GM18511 (cell line): ENCODE measurements around the gene NTM.
"Not testable (repeated sequence)": the region's sequence is repeated elsewhere in the genome, so short reads cannot be mapped to it uniquely, and the experiment has no call there.

ENCODE experiments used
- ATAC-seq: cut with Tn5 transposase; IDR thresholded peaks from one replicate; pipeline ENCODE4 v1.9.1; 2021; ENCODE audit warnings: mild to moderate bottlenecking, moderate library complexity; ENCODE audit not compliant: unreplicated experiment

NTM gene

GRCh38 chr11:132310390-132311375 lies 940.3 kb downstream of the NTM start:
- ATAC-seq = no peak

GRCh38 chr11:132311703-132312102 lies 941.3 kb downstream of the NTM start:
- ATAC-seq = no peak

DNA sequence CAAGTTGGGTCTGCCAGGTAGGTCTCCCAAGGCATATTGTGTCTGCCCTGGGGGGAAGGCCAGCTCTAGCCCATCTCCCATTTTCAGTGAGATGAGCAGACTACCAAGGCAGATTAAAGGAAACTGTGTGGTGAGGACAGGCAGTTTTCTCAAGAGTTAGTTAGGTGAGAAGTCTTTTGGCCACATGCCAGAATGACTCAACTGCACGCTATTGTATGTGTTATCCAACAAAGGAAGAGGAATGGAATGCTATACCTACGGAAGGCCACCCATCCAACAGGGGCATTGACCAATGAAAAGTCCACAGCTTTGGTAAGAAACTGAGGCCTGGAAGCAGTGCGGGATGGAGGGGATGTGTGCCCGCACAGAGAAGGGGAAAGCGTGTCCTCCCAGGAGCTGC lies 941.7 kb downstream of the NTM start:
- ATAC-seq = no peak

DNA sequence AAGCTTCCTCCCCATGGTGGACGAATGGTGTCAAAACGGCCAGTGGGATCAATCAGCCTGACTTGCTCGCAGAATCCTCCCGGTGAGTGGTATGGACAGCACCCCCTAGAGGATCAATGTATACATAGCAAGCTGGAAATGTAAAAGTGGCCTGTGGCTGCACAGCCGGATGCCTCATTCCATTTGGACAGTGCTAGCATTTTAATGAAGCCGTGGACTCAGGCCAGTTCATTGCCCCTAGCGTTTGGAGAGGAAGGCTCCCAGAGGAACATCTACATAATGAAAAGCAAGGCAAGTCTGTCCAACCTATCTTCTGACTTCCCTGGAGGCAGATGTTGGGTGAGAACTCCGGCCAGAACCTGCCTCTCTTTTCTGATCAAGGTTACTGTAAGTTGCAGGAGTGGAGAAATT lies 942.3 kb downstream of the NTM start:
- ATAC-seq = no peak

GRCh38 chr11:132314911-132315455 lies 944.6 kb downstream of the NTM start:
- no peak for ATAC-seq

- no peak for ATAC-seq
Measured at GRCh38 chr11:132315696-132316095, 945.3 kb downstream of the NTM start.

GRCh38 chr11:132318421-132319157 lies 948.2 kb downstream of the NTM start:
- ATAC-seq = no peak

GRCh38 chr11:132319419-132319818 lies 949.0 kb downstream of the NTM start:
- ATAC-seq = not testable (repeated sequence)

- no peak for ATAC-seq
Measured at GRCh38 chr11:132330515-132330914, 960.1 kb downstream of the NTM start.

- no peak for ATAC-seq
Measured at GRCh38 chr11:132332521-132332920, 962.1 kb downstream of the NTM start.

DNA sequence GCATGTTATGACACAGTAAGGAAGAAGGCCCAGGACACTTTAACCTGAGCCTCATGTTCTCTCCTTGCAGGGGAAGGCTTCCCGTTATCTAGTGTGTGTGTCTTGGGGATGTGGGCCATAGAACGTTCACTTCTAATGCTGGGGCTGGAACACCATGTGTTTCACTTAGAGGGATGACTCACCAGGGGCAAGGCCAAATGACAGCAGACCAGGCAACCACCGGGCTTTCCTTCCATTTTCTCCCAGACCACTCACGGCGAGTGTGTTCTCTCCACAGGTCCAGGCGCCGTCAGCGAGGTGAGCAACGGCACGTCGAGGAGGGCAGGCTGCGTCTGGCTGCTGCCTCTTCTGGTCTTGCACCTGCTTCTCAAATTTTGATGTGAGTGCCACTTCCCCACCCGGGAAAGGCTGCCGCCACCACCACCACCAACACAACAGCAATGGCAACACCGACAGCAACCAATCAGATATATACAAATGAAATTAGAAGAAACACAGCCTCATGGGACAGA lies 964.4 kb downstream of the NTM start:
- ATAC-seq = no peak

GRCh38 chr11:132335311-132335710 lies 964.9 kb downstream of the NTM start:
- ATAC-seq = no peak

GRCh38 chr11:132336781-132337535 lies 966.5 kb downstream of the NTM start:
- no peak for ATAC-seq

DNA sequence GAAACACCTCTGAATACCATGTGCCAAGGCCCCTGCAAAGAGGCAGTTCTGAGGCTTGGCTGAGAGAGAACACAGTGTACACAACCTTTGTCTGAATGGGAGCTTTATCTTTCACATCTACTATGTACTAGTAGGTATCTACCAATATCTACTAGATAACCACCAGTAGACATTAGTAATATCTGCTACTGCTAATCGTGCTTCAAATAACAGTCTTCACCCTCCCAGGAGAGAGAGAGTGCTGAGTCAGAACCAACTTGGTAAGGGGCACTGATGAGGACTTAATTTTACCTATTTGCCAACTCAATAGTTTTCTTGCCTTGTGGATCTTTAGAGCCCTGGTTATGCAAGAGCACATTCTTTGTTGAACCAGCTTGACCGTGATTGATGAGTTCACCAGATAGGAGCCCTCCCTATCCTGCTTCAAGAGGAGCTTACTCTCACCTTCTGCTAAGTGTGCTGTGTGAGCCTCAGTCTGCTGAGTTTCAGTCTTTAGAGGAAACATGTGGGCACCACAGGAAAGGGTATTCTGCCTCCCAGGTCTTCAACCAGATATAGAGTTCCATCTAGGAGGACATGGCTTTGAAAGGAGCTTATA lies 967.5 kb downstream of the NTM start:
- ATAC-seq = no peak

- no peak for ATAC-seq
Measured at GRCh38 chr11:132342408-132342807, 972.0 kb downstream of the NTM start.

DNA sequence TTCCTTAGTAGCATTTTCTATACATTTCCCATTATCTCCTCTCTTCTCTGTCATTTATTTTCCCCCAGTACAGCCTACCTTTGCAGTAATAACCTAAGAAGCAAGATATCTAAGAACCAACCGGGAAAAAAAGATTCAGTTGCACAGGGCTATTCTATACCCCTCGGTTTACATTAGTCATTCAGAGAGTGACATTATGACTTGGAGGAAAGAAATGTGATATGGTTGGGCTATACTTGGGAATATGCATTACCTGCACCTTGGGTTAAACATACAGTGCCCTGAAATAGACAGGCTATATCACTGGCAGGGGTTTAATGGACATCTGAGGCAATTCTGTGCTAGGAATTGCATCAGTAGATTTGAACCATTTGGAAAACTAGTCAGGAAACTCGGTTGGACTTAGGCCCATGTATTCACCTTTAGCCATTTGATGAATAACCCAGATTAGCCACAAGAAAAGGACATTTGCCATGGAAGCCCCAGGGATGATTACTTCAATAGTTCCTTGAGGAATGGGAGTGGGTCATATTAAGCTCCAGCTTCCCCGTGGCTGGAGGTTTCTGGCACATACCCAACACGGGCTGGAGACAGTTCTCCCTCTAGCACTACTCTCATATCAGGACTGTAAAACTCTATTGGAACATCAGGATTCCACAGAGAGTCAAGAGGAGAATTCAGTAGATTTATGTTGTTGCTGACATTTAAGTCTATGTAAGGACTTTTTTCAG lies 973.2 kb downstream of the NTM start:
- ATAC-seq = no peak

DNA sequence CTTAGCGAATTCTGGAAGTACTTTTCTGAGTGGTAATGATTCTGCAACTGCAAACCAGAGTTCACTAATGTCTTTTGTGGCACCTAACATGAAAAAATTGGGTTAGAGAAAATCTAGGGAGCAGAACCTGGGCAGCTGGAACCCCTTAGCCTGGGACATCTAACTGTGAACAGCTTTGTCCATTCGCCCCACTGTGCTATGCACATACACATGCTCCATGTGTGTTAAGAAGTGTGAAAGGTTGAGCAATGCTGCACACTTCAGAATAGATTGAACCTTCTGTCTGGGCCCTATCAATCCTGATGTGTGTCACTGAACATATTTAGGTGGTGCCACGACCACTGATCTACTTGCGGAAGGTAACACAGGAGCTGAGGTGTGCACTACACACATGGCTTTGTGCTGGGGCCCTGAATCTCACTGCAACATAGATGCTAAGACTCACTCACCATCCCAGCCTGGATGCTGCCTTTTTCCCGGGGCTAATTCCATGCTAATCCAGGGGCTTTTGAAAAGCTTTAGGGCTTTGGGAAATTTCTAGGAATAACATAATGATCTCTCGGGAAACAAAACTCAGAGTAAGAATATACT lies 976.2 kb downstream of the NTM start:
- ATAC-seq = no peak

DNA sequence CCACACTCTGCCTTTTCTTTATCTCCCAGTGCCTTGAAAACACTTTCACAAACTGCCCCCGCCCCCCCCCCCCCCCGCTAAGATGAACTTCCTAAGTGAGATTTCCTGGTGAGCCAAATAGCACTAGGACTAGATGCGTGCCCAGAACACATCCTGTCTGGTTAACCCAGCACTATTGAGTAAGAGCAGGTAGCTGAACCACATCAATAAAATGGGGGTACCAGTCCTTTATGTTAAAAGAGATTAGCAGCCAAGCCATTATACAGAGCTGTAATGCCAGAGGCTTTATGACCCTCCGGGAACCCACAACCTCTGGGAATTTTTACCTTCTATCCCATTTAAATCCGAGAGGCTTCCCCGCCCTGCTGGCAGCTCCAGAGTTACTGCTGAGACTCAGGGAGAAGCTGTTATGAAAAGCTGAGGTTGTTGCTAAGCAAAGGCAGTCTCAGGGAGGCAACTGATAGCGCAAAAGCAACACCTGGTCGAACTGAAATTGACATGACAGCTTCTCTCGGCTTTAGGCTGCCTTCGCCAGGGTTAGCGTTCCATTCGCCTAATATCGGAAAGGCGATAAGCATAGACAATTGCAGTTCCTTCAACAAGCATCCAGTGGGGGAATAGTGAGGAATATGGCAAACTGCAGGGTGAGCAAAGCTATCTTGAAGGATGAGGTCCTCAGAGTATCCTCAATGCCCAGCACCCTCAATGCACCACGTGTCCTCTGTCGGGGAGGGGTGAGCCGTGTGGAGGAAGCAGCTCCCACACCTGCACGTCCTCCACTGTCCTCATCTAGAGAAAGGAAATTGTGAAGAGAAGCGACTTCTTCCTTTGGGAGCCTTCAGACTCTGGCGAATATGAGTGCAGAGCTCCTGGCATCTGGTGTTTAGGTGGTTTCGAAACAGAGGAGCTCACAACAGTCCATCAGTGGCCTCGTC lies 977.0 kb downstream of the NTM start:
- no peak for ATAC-seq
